ENCODE data around the gene QKI.

- TF ChIP-seq EZH2 (IDR thresholded peaks at IDR 0.05; ENCODE audit: low read length, unreplicated experiment) (no peak), CTCF (conservative IDR thresholded peaks at IDR 0.05; ENCODE audit: low read depth, low read length) (no peak), EZH2phosphoT487 (IDR thresholded peaks at IDR 0.05; ENCODE audit: borderline replicate concordance, low read length) (no peak)
These were observed 24.4 kb downstream of the QKI start for GRCh38 chr6:163438940-163439335.

Data from PC-3 (cell line).